Liver (tissue), 3 donors: ENCODE measurements around the gene TRA2B.

Source experiments
- FOXA1 ChIP-seq: IDR thresholded peaks from 2 replicates; pipeline ENCODE4 v1.6.1; 2016; ENCODE audit warnings: antibody characterized with exemption
- GABPA ChIP-seq, 2 donors: IDR thresholded peaks in 1 of 2; conservative IDR thresholded peaks in 1 of 2; 2 replicates each; pipeline ENCODE4 v1.6.1; 2016; ENCODE audit warnings: antibody characterized with exemption in 2 of 2, mild to moderate bottlenecking in 1 of 2, moderate library complexity in 1 of 2
- HNF4A ChIP-seq, 2 donors: conservative IDR thresholded peaks; 2 replicates each; pipeline ENCODE4 v1.6.1; 2016; ENCODE audit warnings: antibody characterized with exemption in 2 of 2, mild to moderate bottlenecking in 2 of 2
- JUND ChIP-seq, 2 donors: IDR thresholded peaks; 2 replicates each; pipeline ENCODE4 v1.6.1; 2016; ENCODE audit warnings: antibody characterized with exemption in 2 of 2
- RAD21 ChIP-seq, 2 donors: IDR thresholded peaks; 2 replicates each; pipeline ENCODE4 v1.6.1; 2016; ENCODE audit warnings: antibody characterized with exemption in 2 of 2, mild to moderate bottlenecking in 2 of 2
- RXRA ChIP-seq, 2 donors: IDR thresholded peaks; 2 replicates each; pipeline ENCODE4 v1.6.1; 2017 to 2018; ENCODE audit warnings: antibody characterized with exemption in 2 of 2, mild to moderate bottlenecking in 1 of 2
- SP1 ChIP-seq: IDR thresholded peaks from 2 replicates; pipeline ENCODE4 v1.6.1; 2018; ENCODE audit warnings: antibody characterized with exemption, mild to moderate bottlenecking
- TAF1 ChIP-seq: conservative IDR thresholded peaks from 2 replicates; pipeline ENCODE4 v1.6.1; 2016; ENCODE audit warnings: antibody characterized with exemption, mild to moderate bottlenecking
- YY1 ChIP-seq: IDR thresholded peaks from 2 replicates; pipeline ENCODE4 v1.6.1; 2016; ENCODE audit warnings: antibody characterized with exemption, mild to moderate bottlenecking
- TF ChIP-seq, protein P1 (sequence below): fragments of 150-350 bp; IDR thresholded peaks from 2 replicates; pipeline ENCODE4 v1.5.1; 2017; ENCODE audit warnings: improper control_type of control experiment, low read depth, low read length; ENCODE audit not compliant: missing input control
- TF ChIP-seq, protein P2 (sequence below): IDR thresholded peaks from 2 replicates; pipeline ENCODE4 v1.6.1; 2016; ENCODE audit warnings: antibody characterized with exemption, mild to moderate bottlenecking
- TF ChIP-seq, protein P3 (sequence below): IDR thresholded peaks from 2 replicates; pipeline ENCODE4 v1.6.1; 2016; ENCODE audit warnings: antibody characterized with exemption
- TF ChIP-seq, protein P4 (sequence below): IDR thresholded peaks from 2 replicates; pipeline ENCODE4 v1.6.1; 2016; ENCODE audit warnings: antibody characterized with exemption
- donor health status: healthy.
- donor health status: healthy.

DNA sequence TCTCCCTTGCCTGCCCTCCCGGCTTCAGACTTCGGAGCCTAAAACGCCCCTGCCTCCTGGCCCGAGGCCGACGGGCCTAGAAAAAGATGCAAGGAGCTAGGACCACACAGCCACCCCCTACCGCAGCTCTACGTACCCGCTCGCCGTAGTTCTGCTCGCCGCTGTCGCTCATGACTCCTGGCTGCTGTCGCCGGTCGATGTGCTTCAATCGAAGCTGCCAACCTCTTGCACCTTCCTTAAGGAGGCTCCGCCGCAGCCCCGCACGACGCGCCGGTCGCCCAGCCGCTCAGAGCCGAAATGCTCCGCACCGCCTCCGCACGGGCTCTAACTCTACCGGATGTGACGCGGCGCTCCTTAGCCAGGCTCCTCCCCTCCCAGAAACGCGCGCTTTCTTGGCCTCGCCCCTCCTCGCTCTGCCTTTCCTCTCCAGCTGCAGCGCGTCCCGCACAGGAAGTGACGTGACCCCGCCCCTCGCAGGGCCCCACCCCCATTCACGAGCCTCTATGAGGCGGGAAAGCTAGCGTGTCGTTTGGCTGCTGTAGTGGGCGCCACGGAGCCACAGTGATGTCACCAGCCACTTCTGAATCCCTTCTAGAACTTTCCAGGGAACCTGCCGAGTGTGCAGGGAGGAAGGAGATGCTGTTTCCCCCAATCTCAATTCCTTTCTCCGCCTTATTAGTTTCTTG, at the start of gene TRA2B:
- TF ChIP-seq, protein P1, sequence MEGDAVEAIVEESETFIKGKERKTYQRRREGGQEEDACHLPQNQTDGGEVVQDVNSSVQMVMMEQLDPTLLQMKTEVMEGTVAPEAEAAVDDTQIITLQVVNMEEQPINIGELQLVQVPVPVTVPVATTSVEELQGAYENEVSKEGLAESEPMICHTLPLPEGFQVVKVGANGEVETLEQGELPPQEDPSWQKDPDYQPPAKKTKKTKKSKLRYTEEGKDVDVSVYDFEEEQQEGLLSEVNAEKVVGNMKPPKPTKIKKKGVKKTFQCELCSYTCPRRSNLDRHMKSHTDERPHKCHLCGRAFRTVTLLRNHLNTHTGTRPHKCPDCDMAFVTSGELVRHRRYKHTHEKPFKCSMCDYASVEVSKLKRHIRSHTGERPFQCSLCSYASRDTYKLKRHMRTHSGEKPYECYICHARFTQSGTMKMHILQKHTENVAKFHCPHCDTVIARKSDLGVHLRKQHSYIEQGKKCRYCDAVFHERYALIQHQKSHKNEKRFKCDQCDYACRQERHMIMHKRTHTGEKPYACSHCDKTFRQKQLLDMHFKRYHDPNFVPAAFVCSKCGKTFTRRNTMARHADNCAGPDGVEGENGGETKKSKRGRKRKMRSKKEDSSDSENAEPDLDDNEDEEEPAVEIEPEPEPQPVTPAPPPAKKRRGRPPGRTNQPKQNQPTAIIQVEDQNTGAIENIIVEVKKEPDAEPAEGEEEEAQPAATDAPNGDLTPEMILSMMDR, result no peak
- TF ChIP-seq TAF1, result peak; percentile 97
- TF ChIP-seq JUND (IDR thresholded peaks at IDR 0.05), result peak; percentile 47 to 73
- no peak for TF ChIP-seq RXRA (IDR thresholded peaks at IDR 0.05)
- TF ChIP-seq SP1, result peak; percentile 63
- TF ChIP-seq, protein P2, sequence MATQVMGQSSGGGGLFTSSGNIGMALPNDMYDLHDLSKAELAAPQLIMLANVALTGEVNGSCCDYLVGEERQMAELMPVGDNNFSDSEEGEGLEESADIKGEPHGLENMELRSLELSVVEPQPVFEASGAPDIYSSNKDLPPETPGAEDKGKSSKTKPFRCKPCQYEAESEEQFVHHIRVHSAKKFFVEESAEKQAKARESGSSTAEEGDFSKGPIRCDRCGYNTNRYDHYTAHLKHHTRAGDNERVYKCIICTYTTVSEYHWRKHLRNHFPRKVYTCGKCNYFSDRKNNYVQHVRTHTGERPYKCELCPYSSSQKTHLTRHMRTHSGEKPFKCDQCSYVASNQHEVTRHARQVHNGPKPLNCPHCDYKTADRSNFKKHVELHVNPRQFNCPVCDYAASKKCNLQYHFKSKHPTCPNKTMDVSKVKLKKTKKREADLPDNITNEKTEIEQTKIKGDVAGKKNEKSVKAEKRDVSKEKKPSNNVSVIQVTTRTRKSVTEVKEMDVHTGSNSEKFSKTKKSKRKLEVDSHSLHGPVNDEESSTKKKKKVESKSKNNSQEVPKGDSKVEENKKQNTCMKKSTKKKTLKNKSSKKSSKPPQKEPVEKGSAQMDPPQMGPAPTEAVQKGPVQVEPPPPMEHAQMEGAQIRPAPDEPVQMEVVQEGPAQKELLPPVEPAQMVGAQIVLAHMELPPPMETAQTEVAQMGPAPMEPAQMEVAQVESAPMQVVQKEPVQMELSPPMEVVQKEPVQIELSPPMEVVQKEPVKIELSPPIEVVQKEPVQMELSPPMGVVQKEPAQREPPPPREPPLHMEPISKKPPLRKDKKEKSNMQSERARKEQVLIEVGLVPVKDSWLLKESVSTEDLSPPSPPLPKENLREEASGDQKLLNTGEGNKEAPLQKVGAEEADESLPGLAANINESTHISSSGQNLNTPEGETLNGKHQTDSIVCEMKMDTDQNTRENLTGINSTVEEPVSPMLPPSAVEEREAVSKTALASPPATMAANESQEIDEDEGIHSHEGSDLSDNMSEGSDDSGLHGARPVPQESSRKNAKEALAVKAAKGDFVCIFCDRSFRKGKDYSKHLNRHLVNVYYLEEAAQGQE, result peak; percentile 82
- no peak for TF ChIP-seq RAD21 (IDR thresholded peaks at IDR 0.05)
- TF ChIP-seq, protein P3, sequence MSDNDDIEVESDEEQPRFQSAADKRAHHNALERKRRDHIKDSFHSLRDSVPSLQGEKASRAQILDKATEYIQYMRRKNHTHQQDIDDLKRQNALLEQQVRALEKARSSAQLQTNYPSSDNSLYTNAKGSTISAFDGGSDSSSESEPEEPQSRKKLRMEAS, result peak; percentile 89
- no peak for TF ChIP-seq YY1
- TF ChIP-seq HNF4A (conservative IDR thresholded peaks at IDR 0.05), result peak in 1 of 2 donors; percentile 16
- TF ChIP-seq, protein P4, sequence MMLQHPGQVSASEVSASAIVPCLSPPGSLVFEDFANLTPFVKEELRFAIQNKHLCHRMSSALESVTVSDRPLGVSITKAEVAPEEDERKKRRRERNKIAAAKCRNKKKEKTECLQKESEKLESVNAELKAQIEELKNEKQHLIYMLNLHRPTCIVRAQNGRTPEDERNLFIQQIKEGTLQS, result peak; percentile 61
- TF ChIP-seq GABPA (IDR thresholded peaks at IDR 0.05 in 1 of 2, conservative IDR thresholded peaks at IDR 0.05 in 1 of 2), result peak; percentile 86 to 95
- TF ChIP-seq FOXA1, result peak; percentile 30
